RWPE2 (cell line): Measurements from ENCODE around the gene C1QTNF7.

Experiments
- ATAC-seq: fragments of 200-7000 bp; cut with Tn5 transposase; 3 replicates; pipeline ENCODE4 v1.9.1; 2021; ENCODE audit warnings: low read depth
- DNase-seq: peaks from one replicate; pipeline ENCODE4 v3.0.0-alpha.2; 2020; ENCODE audit warnings: low spot score
- H3K27ac ChIP-seq: fragments of 450-650 bp; 2 replicates; pipeline ENCODE4 v1.5.1; 2017; ENCODE audit warnings: mild to moderate bottlenecking; ENCODE audit not compliant: poor library complexity, severe bottlenecking
- H3K27me3 ChIP-seq: fragments of 250-450 bp; sonication (Bioruptor Pico); 2 replicates; pipeline ENCODE4 v1.5.1; 2021; ENCODE audit warnings: mild to moderate bottlenecking, moderate library complexity; ENCODE audit not compliant: insufficient read depth, poor library complexity, severe bottlenecking
- H3K36me3 ChIP-seq: fragments of 250-450 bp; sonication (Bioruptor Pico); 2 replicates; pipeline ENCODE4 v1.5.1; 2020; ENCODE audit warnings: low read depth, mild to moderate bottlenecking, moderate library complexity
- H3K4me1 ChIP-seq: fragments of 250-450 bp; sonication (Bioruptor Pico); 2 replicates; pipeline ENCODE4 v1.5.1; 2021; ENCODE audit warnings: mild to moderate bottlenecking, moderate library complexity; ENCODE audit not compliant: insufficient read depth, poor library complexity, severe bottlenecking
- H3K4me3 ChIP-seq: fragments of 250-450 bp; sonication (Bioruptor Pico); 2 replicates; pipeline ENCODE4 v1.5.1; 2021; ENCODE audit warnings: mild to moderate bottlenecking, moderate library complexity; ENCODE audit not compliant: severe bottlenecking
- H3K9me3 ChIP-seq: fragments of 250-450 bp; sonication (Bioruptor Pico); 2 replicates; pipeline ENCODE4 v1.5.1; 2021; ENCODE audit warnings: mild to moderate bottlenecking, moderate library complexity; ENCODE audit not compliant: severe bottlenecking
- CTCF ChIP-seq: fragments of 450-650 bp; IDR thresholded peaks from one replicate; pipeline ENCODE4 v1.5.1; 2017; ENCODE audit warnings: mild to moderate bottlenecking, moderate library complexity; ENCODE audit not compliant: poor library complexity, severe bottlenecking

C1QTNF7 gene

GRCh38 chr4:15425520-15425919 is 2.3 kb upstream of the C1QTNF7 start:
- Histone ChIP-seq H3K27ac (peak overlapping the region; percentile 4), H3K4me3 (no peak overlapping the region), H3K9me3 (no peaks in the 10 kb centered on the region), H3K27me3 (no peaks in the 10 kb centered on the region), H3K36me3 (no peaks in the 10 kb centered on the region), H3K4me1 (peaks cover 5% of the 10 kb centered on the region)
- TF ChIP-seq CTCF, result no peak
- ATAC-seq (peak; percentile 95), DNase-seq (no peak)

GRCh38 chr4:15427161-15427560 is 672 bp upstream of the C1QTNF7 start:
- Histone ChIP-seq H3K9me3 (no peaks in the 10 kb centered on the region), H3K4me1 (peaks cover 5% of the 10 kb centered on the region), H3K27ac (no peak overlapping the region), H3K36me3 (no peaks in the 10 kb centered on the region), H3K27me3 (no peaks in the 10 kb centered on the region), H3K4me3 (no peak overlapping the region)
- DNase-seq, result no peak
- no peak for TF ChIP-seq CTCF
- ATAC-seq, result no peak

- Histone ChIP-seq H3K27me3 (no peaks in the 10 kb centered on the region), H3K36me3 (no peaks in the 10 kb centered on the region), H3K9me3 (no peaks in the 10 kb centered on the region), H3K4me3 (no peak overlapping the region), H3K27ac (no peak overlapping the region), H3K4me1 (peaks cover 5% of the 10 kb centered on the region)
- no peak for ATAC-seq
- no peak for TF ChIP-seq CTCF
- no peak for DNase-seq
These were observed 778 bp downstream of the C1QTNF7 start for GRCh38 chr4:15428611-15429010.

- Histone ChIP-seq H3K27ac (no peak overlapping the region), H3K9me3 (no peaks in the 10 kb centered on the region), H3K4me1 (no peaks in the 10 kb centered on the region), H3K36me3 (no peaks in the 10 kb centered on the region), H3K4me3 (no peak overlapping the region), H3K27me3 (no peaks in the 10 kb centered on the region)
- ATAC-seq (no peak), DNase-seq (no peak)
- no peak for TF ChIP-seq CTCF
These were observed 6.3 kb downstream of the C1QTNF7 start for GRCh38 chr4:15434091-15434490.

GRCh38 chr4:15434676-15435075 is 6.8 kb downstream of the C1QTNF7 start:
- Histone ChIP-seq H3K4me3 (no peak overlapping the region), H3K4me1 (no peaks in the 10 kb centered on the region), H3K9me3 (no peaks in the 10 kb centered on the region), H3K36me3 (no peaks in the 10 kb centered on the region), H3K27ac (no peak overlapping the region), H3K27me3 (no peaks in the 10 kb centered on the region)
- TF ChIP-seq CTCF, result no peak
- DNase-seq, result no peak
- no peak for ATAC-seq
